Bronchial epithelial cell (primary cell): ENCODE data around the gene PITPNM2. TPM values are rescaled to one million over a fixed set of nuclear protein-coding genes. Genes with fewer than 3 reads are reported as not detected.
A peak's percentile ranks its signal among the peaks of the same experiment; 100 is the strongest.

ENCODE experiments used
- DNase-seq: peaks from one replicate; pipeline ENCODE4 v3.0.0-alpha.2; 2010; ENCODE audit warnings: low read depth
- FAIRE-seq: peaks from 2 replicates; lab custom pipeline; 2011; peaks lifted over from hg19 to GRCh38; lab: Jason Lieb, UNC
- H3K27me3 ChIP-seq: 2 replicates; pipeline ENCODE4 v1.5.1; 2011; ENCODE audit warnings: low read length; ENCODE audit not compliant: control insufficient read depth, insufficient read depth
- H3K36me3 ChIP-seq: 2 replicates; pipeline ENCODE4 v1.5.1; 2011; ENCODE audit warnings: low read length; ENCODE audit not compliant: control insufficient read depth, insufficient read depth
- H3K4me3 ChIP-seq: 2 replicates; pipeline ENCODE4 v1.5.1; 2011; ENCODE audit warnings: mild to moderate bottlenecking, low read depth, low read length, control low read depth
- total RNA-seq: library from RNA; depleted of rRNA; stranded (reverse); fragments of >200 nt; gene quantifications from 2 replicates; pipeline ENCODE4 v1.2.1, GENCODE V29; 2014
- TF ChIP-seq, protein P1 (sequence below): IDR thresholded peaks from 2 replicates; pipeline ENCODE4 v1.5.1; 2011; ENCODE audit warnings: mild to moderate bottlenecking, moderate library complexity, low read length, control low read depth, inconsistent platforms; ENCODE audit not compliant: insufficient read depth, severe bottlenecking

The PITPNM2 gene
- total RNA-seq, 1 donor from 2014 or later, result 2.4 TPM

GRCh38 chr12:123167329-123167728 lies 16.4 kb upstream of the PITPNM2 start:
- Histone ChIP-seq H3K36me3 (no peaks in the 10 kb centered on the region), H3K4me3 (no peak overlapping the region), H3K27me3 (no peaks in the 10 kb centered on the region)
- FAIRE-seq, result no peak
- DNase-seq, result no peak
- TF ChIP-seq, protein P1, sequence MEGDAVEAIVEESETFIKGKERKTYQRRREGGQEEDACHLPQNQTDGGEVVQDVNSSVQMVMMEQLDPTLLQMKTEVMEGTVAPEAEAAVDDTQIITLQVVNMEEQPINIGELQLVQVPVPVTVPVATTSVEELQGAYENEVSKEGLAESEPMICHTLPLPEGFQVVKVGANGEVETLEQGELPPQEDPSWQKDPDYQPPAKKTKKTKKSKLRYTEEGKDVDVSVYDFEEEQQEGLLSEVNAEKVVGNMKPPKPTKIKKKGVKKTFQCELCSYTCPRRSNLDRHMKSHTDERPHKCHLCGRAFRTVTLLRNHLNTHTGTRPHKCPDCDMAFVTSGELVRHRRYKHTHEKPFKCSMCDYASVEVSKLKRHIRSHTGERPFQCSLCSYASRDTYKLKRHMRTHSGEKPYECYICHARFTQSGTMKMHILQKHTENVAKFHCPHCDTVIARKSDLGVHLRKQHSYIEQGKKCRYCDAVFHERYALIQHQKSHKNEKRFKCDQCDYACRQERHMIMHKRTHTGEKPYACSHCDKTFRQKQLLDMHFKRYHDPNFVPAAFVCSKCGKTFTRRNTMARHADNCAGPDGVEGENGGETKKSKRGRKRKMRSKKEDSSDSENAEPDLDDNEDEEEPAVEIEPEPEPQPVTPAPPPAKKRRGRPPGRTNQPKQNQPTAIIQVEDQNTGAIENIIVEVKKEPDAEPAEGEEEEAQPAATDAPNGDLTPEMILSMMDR, result no peak

DNA sequence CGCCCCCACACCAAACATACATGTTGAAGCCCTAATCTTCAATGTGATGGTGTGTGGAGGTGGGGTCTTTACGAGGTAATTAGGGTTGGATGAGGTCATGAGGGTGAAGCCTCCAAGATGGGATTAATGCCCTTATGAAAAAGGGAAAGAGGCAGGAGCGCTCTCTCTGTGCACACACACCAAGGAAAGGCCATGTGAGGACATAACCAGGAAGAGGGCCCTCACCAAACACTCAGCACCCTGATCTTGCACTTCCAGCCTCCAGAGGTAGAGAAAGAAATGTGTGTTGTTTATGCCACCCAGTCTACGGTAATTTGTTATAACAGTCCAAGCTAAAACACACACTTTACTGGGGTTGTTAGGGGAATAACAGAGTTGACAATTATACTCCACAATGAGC lies 14.6 kb upstream of the PITPNM2 start:
- TF ChIP-seq, protein P1, result no peak
- Histone ChIP-seq H3K27me3 (no peaks in the 10 kb centered on the region), H3K4me3 (no peak overlapping the region), H3K36me3 (no peaks in the 10 kb centered on the region)
- no peak for FAIRE-seq
- DNase-seq, result no peak

DNA sequence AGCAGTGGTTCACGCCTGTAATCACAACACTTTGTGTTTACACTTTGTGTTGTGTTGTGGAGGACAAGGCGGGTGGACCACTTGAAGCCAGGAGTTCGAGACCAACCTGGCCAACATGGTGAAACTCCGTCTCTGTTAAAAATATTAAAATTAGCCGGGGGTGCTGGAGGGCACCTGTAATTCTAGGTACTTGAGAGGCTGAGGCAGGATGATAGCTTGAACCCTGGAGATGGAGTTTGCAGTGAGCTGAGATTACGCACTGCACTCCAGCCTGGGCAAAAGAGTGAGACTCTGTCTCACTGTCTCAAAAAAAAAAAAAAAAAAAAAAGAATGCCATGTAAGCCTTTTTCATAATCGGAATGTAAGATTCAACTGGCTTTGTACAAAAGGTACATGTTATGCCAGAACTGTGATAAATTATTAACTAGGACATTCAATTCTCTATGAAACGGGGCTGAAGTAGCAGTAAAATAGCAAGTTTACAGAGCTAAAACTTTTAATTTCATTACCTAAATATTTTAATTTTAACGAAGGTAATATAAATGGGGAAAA lies 13.9 kb upstream of the PITPNM2 start:
- DNase-seq (no peak), FAIRE-seq (no peak)
- TF ChIP-seq, protein P1, result no peak
- Histone ChIP-seq H3K36me3 (no peaks in the 10 kb centered on the region), H3K27me3 (no peaks in the 10 kb centered on the region), H3K4me3 (no peak overlapping the region)

DNA sequence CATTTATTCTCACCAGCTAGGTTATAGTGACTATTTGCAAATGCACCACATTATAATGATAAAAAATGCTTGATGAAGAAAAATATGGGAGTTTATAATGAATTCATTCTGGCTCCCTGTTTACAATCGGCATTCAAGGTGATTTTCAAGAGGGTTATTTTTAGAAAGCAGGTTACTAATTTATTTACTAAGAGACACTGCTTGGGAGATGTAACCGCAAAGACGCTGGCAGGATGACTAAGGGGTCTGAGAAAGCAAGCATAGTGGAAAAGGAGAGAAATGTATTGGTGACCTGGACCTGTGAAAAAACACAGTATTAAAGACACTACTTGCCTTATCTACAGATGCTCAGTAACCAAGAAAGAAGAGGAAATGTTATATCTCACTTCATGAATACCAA lies 13.3 kb upstream of the PITPNM2 start:
- peak; percentile 83 for DNase-seq
- TF ChIP-seq, protein P1, result no peak
- Histone ChIP-seq H3K4me3 (no peak overlapping the region), H3K36me3 (no peaks in the 10 kb centered on the region), H3K27me3 (no peaks in the 10 kb centered on the region)
- FAIRE-seq, result no peak

DNA sequence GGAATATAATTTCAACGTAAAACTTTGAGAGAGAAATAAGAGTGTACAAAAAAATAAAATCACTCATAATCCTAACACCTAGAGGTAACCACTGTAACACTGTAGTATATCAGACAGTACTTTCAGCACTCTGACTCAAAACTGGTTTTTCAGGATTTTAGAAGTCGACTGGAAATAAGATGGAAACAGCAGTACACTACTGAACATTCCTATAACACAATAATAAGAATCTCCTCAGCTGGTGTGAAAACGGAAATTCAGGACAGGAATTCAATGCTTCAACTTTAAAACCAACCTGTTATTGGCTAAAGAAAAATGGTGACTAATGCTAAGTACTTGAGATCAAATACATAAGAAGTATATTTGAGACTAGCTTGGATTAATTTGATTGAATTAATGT lies 12.3 kb upstream of the PITPNM2 start:
- peak; percentile 92 for DNase-seq
- Histone ChIP-seq H3K27me3 (no peaks in the 10 kb centered on the region), H3K36me3 (no peaks in the 10 kb centered on the region), H3K4me3 (no peak overlapping the region)
- FAIRE-seq, result no peak
- TF ChIP-seq, protein P1, result no peak
